Ovary (tissue), 9 donors: ENCODE data around the gene MAP3K8. TPM values are rescaled to one million over a fixed set of nuclear protein-coding genes. Genes with fewer than 3 reads are reported as not detected.

Source experiments
- DNase-seq, 5 donors: peaks; one replicate each; pipeline ENCODE4 v3.0.0-alpha.2; 2019 to 2020
- H3K27ac ChIP-seq, 2 donors: fragments of 200-600 bp; one replicate each; pipeline versions ENCODE4 v1.5.1 to v1.8.0; 2019 to 2022
- H3K27me3 ChIP-seq: fragments of 200-600 bp; one replicate; pipeline ENCODE4 v1.8.0; 2022
- H3K36me3 ChIP-seq: fragments of 200-600 bp; sonication (generic); one replicate; pipeline ENCODE4 v1.5.1; 2019
- H3K4me1 ChIP-seq: one replicate; pipeline ENCODE4 v1.8.1; 2013; ENCODE audit warnings: mild to moderate bottlenecking, moderate library complexity; ENCODE audit not compliant: insufficient read depth
- H3K4me3 ChIP-seq: fragments of 200-600 bp; sonication (generic); one replicate; pipeline ENCODE4 v1.5.1; 2017
- H3K9me3 ChIP-seq, 2 donors: fragments of 200-600 bp in 1 of 2; sonication (generic) in 1 of 2; one replicate each; pipeline versions ENCODE4 v1.5.1 to v1.8.1; 2013 to 2019; ENCODE audit warnings: mild to moderate bottlenecking in 1 of 2, moderate library complexity in 1 of 2
- EP300 ChIP-seq: sonication (generic); formaldehyde crosslinking; IDR thresholded peaks from one replicate; pipeline ENCODE4 v1.6.1; 2017; ENCODE audit warnings: antibody characterized with exemption
- POLR2A ChIP-seq: fragments of 450-650 bp; IDR thresholded peaks from one replicate; pipeline ENCODE4 v1.6.1; 2017; ENCODE audit warnings: antibody characterized with exemption, mild to moderate bottlenecking, moderate library complexity
- WGBS, 3 donors: extraction: QIAGEN DNeasy Blood & Tissue Kit in 1 of 3; methylation state at CpG; one replicate each; pipeline versions ENCODE4 v1.1.5 to v1.1.7; 2013 to 2017; 5-methylcytosine and 5-hydroxymethylcytosine counted together
- intact Hi-C, 4 donors: fragments of 100-400 bp; cut with DNase I; formaldehyde crosslinking; loops; one replicate each; pipeline versions ENCODE4 v1.11.0 to v1.15.1; 2022 to 2023
- polyA plus RNA-seq, 2 donors: library from polyadenylated mRNA; stranded (reverse); fragments of 200-250 nt in 1 of 2; fragments of 350-450 nt in 1 of 2; fragmentation: Illumina TruSeq in 1 of 2; extraction: RNeasy Lipid Tissue Mini Kit (QIAGEN cat#74804) in 1 of 2; gene quantifications; one replicate each; pipeline ENCODE4 v1.2.3, GENCODE V29; 2013 to 2014
- total RNA-seq, 7 donors: library from RNA; depleted of rRNA in 2 of 7; stranded (reverse); fragments of >200 nt in 2 of 7; fragmentation: NEBNext Ultra II Directional in 3 of 7; extraction: Animal tissue kit (Norgen Biotek cat#: 25700) in 3 of 7; gene quantifications; one replicate each; pipeline versions ENCODE4 v1.1.0 to v1.2.4, GENCODE V29; 2016 to 2023
- TF ChIP-seq, protein P1 (sequence below), 3 donors: fragments of 450-650 bp in 2 of 3; fragments of 200-600 bp in 1 of 3; IDR thresholded peaks; one replicate each; pipeline versions ENCODE4 v1.5.1 to v1.8.0; 2016 to 2022; ENCODE audit warnings: antibody characterized with exemption in 3 of 3, mild to moderate bottlenecking in 1 of 3
- donor health status: DM: no; HTN: no; CAD: no; lungs with moderate emphysema.
- donor health status: DM: no; HTN: no; CAD: no.
- donor health status: Bipolar disorder and iron deficiency.
- donor health status: DM: yes; HTN: yes; CAD: no.
- donor health status: DM: no; HTN: no; CAD: no.
- donor health status: DM: yes; HTN: yes; CAD: no.

Gene MAP3K8
- total and polyA plus RNA-seq, 9 donors, result 7.7 to 32.5 (median 13.5) TPM

DNA sequence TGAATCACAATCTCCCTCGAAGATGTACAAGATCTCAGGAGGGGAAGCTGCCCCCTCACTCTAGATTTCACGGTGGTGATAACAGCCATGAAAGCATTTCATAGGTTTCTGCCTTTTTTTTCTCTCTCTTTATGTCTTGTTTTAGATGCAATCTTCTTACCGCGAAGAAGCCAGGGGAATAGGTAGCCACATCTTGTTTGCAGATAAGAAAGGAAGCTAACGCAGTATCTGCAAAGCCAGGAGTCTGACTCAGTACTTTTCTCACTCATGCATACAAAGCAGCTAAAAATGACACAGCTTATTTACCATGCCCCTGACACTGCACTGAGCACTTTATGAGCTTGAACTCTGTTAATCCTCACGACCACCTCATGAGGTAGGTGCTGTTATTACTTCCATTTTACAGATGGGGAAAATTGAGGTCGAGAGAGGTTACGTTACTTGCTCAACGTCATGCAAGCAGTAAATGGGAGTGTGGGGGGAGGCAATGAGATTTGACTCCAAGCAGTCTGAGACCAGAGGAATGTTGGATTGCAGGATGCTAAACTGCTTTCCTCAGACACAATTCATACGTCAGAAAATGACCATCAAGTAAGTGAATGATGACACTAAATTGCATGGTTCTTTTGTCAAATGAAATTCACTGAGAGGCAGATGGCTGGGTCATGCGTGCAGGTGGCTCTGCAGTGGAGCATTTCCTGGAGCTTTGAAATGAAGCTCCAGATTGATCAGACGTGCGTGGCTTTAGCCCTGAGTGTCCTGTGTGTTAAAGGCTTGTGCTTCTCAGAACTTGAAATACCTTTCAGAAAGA lies 3.3 kb downstream of the MAP3K8 start:
- intact Hi-C loops, result no loop called here
- peak overlapping the region in 1 of 2 donors; percentile 21 for H3K27ac ChIP-seq
- no peak for TF ChIP-seq POLR2A
- no peak for TF ChIP-seq EP300
- TF ChIP-seq, protein P1, sequence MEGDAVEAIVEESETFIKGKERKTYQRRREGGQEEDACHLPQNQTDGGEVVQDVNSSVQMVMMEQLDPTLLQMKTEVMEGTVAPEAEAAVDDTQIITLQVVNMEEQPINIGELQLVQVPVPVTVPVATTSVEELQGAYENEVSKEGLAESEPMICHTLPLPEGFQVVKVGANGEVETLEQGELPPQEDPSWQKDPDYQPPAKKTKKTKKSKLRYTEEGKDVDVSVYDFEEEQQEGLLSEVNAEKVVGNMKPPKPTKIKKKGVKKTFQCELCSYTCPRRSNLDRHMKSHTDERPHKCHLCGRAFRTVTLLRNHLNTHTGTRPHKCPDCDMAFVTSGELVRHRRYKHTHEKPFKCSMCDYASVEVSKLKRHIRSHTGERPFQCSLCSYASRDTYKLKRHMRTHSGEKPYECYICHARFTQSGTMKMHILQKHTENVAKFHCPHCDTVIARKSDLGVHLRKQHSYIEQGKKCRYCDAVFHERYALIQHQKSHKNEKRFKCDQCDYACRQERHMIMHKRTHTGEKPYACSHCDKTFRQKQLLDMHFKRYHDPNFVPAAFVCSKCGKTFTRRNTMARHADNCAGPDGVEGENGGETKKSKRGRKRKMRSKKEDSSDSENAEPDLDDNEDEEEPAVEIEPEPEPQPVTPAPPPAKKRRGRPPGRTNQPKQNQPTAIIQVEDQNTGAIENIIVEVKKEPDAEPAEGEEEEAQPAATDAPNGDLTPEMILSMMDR (IDR thresholded peaks at IDR 0.05), result no peak
- H3K4me1 ChIP-seq, result peaks cover 7% of the 10 kb centered on the region
- H3K27me3 ChIP-seq, result no peaks in the 10 kb centered on the region
- 35 to 55% (median 39%) methylated on average over 13 of the region's 13 CpGs for WGBS, 3 donors
- H3K36me3 ChIP-seq, result no peaks in the 10 kb centered on the region
- peak overlapping the region; percentile 94 for H3K4me3 ChIP-seq
- DNase-seq, result no peak
- no peaks in the 10 kb centered on the region for H3K9me3 ChIP-seq

DNA sequence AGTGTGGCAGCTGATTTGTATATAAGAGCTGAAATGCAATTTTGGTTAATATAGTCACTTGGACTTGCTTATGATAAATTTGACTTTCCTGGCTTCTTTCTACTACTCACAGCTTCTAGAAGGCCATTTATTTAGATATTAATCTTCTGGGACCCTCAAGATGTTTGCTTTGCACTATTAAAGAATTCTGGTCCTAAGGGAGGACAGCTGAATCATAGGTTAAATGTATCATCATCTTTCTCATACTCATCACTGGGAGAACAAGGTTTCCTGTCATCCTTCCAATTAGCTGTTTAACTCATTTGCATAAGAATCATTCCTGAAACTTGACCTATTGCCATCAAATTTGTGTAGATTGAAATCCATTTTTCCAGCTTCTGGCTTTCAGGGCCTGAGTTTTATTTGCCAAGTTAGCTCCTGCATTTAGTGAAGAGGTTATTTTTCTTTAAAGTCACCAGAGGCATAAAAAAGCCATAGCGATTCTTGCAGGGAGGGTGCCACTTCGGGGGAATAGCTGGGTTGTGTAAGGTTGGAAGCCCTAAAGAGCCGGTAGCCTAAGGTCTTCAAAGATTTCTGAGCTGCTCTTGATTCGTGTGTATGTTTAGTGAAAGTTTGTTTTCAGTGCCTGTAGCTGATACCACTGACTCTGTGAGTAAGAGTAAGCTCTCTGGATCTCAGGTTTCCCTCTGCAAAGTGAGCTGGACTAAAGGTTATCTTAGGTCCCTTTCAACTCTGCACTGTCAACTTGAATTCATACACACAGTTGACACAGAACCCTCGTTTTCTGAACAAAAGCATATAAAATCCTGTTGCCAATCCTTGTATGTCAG lies 4.3 kb downstream of the MAP3K8 start:
- no peak for DNase-seq
- intact Hi-C loops, result no loop called here
- H3K4me3 ChIP-seq, result peak overlapping the region; percentile 3

DNA sequence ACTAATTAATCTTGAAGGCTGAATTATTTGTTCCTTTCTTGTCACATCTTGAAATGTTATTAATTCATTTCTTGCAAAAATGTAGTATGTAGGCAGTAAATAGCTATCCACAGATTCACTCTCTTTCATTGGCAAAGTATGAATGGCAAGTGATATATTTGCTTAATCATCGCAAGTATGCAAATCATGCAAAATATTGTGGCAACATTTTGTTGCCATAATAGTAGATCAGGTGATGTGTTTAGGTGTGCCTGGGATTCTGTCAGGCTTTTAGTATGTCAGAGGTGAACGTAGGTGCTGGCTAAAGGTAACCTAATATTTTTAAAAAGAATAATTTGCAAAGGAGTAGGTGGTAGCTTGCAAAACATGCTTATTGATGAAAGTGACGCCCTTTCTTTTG lies 5.9 kb downstream of the MAP3K8 start:
- Histone ChIP-seq H3K27ac (no peak overlapping the region), H3K4me3 (no peak overlapping the region), H3K36me3 (no peaks in the 10 kb centered on the region), H3K27me3 (no peaks in the 10 kb centered on the region), H3K4me1 (peaks cover 7% of the 10 kb centered on the region), H3K9me3 (no peaks in the 10 kb centered on the region)
- intact Hi-C loops, result no loop called here
- WGBS, 3 donors, result 94 to 100% (median 98%) methylated on average over 3 of the region's 3 CpGs
- DNase-seq, result no peak
- no peak for TF ChIP-seq POLR2A
- TF ChIP-seq, protein P1 (IDR thresholded peaks at IDR 0.05), result no peak
- no peak for TF ChIP-seq EP300

More for the DNA sequence above, 4.3 kb downstream of the MAP3K8 start:
- Histone ChIP-seq H3K27me3 (no peaks in the 10 kb centered on the region), H3K36me3 (no peaks in the 10 kb centered on the region), H3K4me1 (peaks cover 7% of the 10 kb centered on the region), H3K27ac (peak overlapping the region in 1 of 2 donors; percentile 3), H3K9me3 (no peaks in the 10 kb centered on the region)
- WGBS, 3 donors, result 51 to 65% (median 52%) methylated on average over 5 of the region's 5 CpGs
- TF ChIP-seq, protein P1 (IDR thresholded peaks at IDR 0.05), result no peak

DNA sequence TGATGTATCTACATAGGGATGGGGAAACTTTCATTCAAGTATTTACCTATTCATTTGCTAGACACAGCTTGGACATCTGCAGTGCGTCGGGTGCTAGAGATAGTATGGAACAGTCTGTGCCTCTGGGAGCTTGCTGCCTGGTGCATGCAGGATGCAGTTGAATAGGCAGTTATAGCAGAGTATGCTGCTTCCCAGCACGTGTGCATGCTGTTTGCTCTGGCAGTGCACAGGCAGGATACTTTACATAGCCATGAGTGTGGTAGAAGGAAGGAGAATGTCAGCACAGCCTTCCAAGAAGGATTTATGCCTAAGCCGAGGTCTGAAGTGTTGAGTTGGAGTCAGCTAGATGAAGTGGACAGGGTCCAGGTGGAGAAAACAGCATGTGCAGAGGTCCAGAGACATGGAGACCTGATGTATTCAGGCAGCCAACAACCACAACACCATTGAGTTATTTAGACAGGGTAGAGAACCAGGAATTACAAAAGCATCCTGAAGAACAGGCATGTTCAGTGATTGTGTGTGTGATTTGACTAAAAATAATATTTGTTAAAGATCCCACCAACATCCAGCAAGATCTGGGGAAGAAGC lies 8.1 kb downstream of the MAP3K8 start:
- no peak for DNase-seq
- Histone ChIP-seq H3K36me3 (no peaks in the 10 kb centered on the region), H3K27me3 (no peaks in the 10 kb centered on the region), H3K9me3 (no peaks in the 10 kb centered on the region), H3K4me1 (peaks cover 6% of the 10 kb centered on the region), H3K4me3 (no peak overlapping the region), H3K27ac (no peak overlapping the region)
- intact Hi-C loops, result no loop called here
- 55 to 78% (median 73%) methylated on average over 4 of the region's 4 CpGs for WGBS, 3 donors
- no peak for TF ChIP-seq EP300
- no peak for TF ChIP-seq POLR2A
- TF ChIP-seq, protein P1 (IDR thresholded peaks at IDR 0.05), result no peak
